Cardiac septum (tissue), 1 donor: ENCODE data around the gene SAT2. TPM values are rescaled to one million over a fixed set of nuclear protein-coding genes. Genes with fewer than 3 reads are reported as not detected.
"Not testable (repeated sequence)": the region's sequence is repeated elsewhere in the genome, so short reads cannot be mapped to it uniquely, and the experiment has no call there.

Experiments
- DNase-seq: peaks from one replicate; pipeline ENCODE4 v3.0.0-alpha.2; 2020; ENCODE audit warnings: low spot score
- intact Hi-C: fragments of 100-400 bp; cut with DNase I; formaldehyde crosslinking; loops from one replicate; pipeline ENCODE4 v1.14.0; 2022
- long read RNA-seq: library from polyadenylated mRNA; unstranded; transcript quantifications from one replicate; pipeline ENCODE4 v2.0.0, GENCODE V29; 2021
- total RNA-seq: library from RNA; stranded (reverse); fragmentation: NEBNext Ultra II Directional; extraction: Animal tissue kit (Norgen Biotek cat#: 25700); gene quantifications from one replicate; pipeline ENCODE4 v1.2.1, GENCODE V29; 2021
- donor health status: DM: no; HTN: no; CAD: no.

Gene SAT2
- total RNA-seq: 60.3 TPM
- long read RNA-seq, transcript SAT2-202 (6 exons, 974 nt): major isoform, 19 of 45 reads
- long read RNA-seq, transcript SAT2-213 (5 exons, 582 nt): minor isoform, 10 of 45 reads
- long read RNA-seq, partial matches to known transcripts: 2 of 45 reads
- long read RNA-seq, other reads (novel, unspliced or antisense): 3 of 45 reads

GRCh38 chr17:7627250-7628121 lies at the start of gene SAT2:
Gene SAT2, minus strand, starts transcription at chr17:7627821. Its CDS starts 186 bp downstream, at chr17:7627635.
- intact Hi-C loops: loop anchor here (5.0 kb wide), 1 partner anchor 40 kb away; no protein-coding TSS in a partner anchor
- peak; percentile 96 for DNase-seq

- intact Hi-C loops: no loop called here
- DNase-seq: no peak
Measured at GRCh38 chr17:7676533-7676932, 48.9 kb upstream of the SAT2 start.

GRCh38 chr17:7674934-7675333 lies 47.3 kb upstream of the SAT2 start:
- DNase-seq: no peak
- intact Hi-C loops: no loop called here

DNA sequence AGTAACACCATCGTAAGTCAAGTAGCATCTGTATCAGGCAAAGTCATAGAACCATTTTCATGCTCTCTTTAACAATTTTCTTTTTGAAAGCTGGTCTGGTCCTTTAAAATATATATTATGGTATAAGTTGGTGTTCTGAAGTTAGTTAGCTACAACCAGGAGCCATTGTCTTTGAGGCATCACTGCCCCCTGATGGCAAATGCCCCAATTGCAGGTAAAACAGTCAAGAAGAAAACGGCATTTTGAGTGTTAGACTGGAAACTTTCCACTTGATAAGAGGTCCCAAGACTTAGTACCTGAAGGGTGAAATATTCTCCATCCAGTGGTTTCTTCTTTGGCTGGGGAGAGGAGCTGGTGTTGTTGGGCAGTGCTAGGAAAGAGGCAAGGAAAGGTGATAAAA lies 45.6 kb upstream of the SAT2 start:
- intact Hi-C loops: no loop called here
- DNase-seq: no peak

DNA sequence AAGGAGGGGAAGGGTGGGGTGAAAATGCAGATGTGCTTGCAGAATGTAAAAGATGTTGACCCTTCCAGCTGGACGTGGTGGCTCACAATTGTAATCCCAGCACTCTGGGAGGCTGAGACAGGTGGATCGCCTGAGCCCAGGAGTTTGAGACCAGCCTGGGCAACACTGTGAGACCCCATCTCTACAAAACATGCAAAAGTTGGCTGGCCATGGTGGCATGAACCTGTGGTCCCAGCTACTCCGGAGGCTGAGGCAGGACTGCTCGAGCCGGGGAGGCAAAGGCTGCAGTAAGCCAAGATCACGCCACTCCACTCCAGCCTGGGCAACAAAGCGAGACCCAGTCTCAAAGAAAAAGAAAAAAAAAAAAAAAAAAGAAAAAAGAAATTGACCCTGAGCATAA lies 40.9 kb upstream of the SAT2 start:
- intact Hi-C loops: no loop called here
- DNase-seq: no peak

- intact Hi-C loops: no loop called here
Measured at GRCh38 chr17:7667656-7668406, 40.2 kb upstream of the SAT2 start.

GRCh38 chr17:7656958-7657609 lies 29.5 kb upstream of the SAT2 start:
- DNase-seq: no peak
- intact Hi-C loops: no loop called here

More at GRCh38 chr17:7667656-7668406, 40.2 kb upstream of the SAT2 start:
- DNase-seq: no peak

- intact Hi-C loops: no loop called here
Measured at GRCh38 chr17:7655541-7655840, 27.9 kb upstream of the SAT2 start.

GRCh38 chr17:7654832-7655540 lies 27.4 kb upstream of the SAT2 start:
- intact Hi-C loops: no loop called here
- DNase-seq: no peak

More at GRCh38 chr17:7655541-7655840, 27.9 kb upstream of the SAT2 start:
- DNase-seq: no peak

DNA sequence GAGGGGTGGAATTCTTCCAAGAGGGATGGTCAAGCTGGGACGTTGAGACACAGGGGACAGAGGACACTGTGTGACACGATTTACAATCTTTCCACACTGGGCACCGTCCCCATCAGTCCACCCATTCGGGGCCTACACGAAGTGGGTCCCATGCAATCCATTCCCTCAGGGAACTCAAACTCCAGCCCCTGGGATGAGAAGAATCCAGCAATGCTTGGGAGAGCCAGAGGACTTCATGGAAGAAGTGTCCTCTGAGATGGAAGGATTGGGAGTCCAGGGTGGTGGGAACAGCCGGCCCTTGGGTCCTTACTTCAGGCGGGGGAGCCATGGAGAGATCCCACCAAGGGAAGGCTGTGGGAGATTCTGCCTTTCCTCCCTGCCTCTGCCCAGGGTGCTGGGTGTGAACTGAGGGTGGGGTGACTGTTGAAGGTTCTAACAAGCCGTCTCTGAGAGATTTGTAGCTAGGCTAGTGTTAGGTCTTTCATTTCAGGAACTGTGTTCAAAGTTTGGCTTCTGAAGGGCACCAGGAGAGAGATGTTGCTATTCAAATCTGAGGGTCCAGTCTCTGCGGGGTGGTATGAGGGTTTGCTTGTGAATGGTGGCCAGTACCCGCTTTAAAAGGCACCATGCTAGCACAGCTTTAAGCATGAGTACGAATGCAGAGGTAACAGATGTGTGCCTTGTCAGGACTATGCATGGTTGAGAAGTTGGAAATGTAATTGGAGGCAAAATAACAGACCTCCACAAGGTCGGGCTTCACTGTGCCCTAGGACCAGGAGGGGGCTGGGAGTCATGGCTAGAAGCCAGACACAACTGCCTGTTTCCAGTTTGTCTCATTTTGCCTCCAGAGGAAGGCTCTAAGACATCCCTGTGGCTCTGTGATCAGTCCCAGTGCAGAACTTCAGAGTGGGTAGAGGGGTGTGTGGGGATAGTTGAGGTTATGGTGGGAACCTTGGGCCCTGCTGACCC lies 25.1 kb upstream of the SAT2 start:
- intact Hi-C loops: no loop called here
- DNase-seq: no peak

- intact Hi-C loops: no loop called here
- DNase-seq: no peak
Measured at GRCh38 chr17:7651665-7652387, 24.2 kb upstream of the SAT2 start.

GRCh38 chr17:7651097-7651664 lies 23.6 kb upstream of the SAT2 start:
- DNase-seq: no peak
- intact Hi-C loops: no loop called here

- DNase-seq: no peak
- intact Hi-C loops: no loop called here
Measured at GRCh38 chr17:7650509-7651096, 23.0 kb upstream of the SAT2 start, which contains the start of gene ATP1B2. Gene ATP1B2, plus strand, starts transcription at chr17:7650926. Its CDS starts 593 bp downstream, at chr17:7651519.

DNA sequence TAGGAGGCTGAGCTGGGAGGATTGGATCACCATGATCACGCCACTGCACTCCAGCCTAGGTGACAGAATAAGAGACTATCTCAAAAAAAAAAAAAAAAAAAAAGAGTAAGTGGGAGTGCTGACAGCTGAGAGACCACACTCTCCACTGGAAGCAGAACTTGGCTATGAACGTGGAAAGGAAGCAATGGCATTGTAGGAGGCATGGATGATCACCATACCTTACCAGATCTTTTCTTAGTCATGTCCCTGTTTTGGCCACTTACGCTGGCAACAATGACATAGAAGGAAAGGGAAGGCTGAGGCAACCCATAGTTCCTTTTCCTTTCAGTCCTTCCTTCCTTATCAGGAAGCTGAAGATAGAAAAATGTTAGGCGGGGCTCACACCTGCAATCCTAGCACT lies 19.4 kb upstream of the SAT2 start:
- intact Hi-C loops: no loop called here
- DNase-seq: no peak

DNA sequence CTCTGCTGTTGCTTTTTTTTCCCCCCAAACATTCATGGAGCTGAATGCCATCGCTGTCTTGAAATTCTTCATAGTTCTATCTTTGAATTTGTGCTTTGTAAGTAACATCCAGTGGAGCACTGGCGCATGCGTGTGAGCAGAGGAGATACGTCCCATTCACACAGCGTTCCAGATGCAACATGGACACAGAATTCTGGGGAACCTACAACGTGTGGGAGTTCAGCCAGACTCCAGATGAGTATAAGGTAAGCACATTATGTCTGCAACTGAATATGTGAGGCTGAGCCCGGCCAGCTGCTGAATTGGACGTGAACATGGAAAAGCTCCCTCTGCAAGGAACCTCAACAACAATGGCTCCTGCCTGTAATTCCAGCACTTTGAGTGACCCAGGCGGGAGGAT lies 18.8 kb upstream of the SAT2 start:
- DNase-seq: no peak
- intact Hi-C loops: no loop called here

- intact Hi-C loops: no loop called here
- no peak for DNase-seq
Measured at GRCh38 chr17:7644775-7645174, 17.2 kb upstream of the SAT2 start.

- DNase-seq, intact Hi-C loops: not testable (repeated sequence)
Measured at GRCh38 chr17:7641635-7642034, 14.0 kb upstream of the SAT2 start.
